ENCODE measurements around the gene CT47B1. TPM values are rescaled to one million over a fixed set of nuclear protein-coding genes. Genes with fewer than 3 reads are reported as not detected.
"Not testable (repeated sequence)": the region's sequence is repeated elsewhere in the genome, so short reads cannot be mapped to it uniquely, and the experiment has no call there.

CT47B1 gene
- total and polyA plus RNA-seq, 2 donors from 2014 or later = not detected

- Histone ChIP-seq H3K27ac (ENCODE audit: low read depth in 2 of 2, low read length in 2 of 2) (no peak overlapping the region), H3K4me1 (ENCODE audit: control insufficient read depth in 2 of 3, insufficient read depth in 2 of 3, low read depth in 1 of 3, low read length in 3 of 3) (no peaks in the 10 kb centered on the region), H3K9ac (ENCODE audit: low read length in 3 of 3) (no peak overlapping the region), H3K27me3 (ENCODE audit: control insufficient read depth, insufficient read depth, low read length) (no peaks in the 10 kb centered on the region), H3K36me3 (ENCODE audit: control insufficient read depth in 2 of 3, insufficient read depth in 3 of 3, low read length in 3 of 3) (no peaks in the 10 kb centered on the region), H3K9me3 (ENCODE audit: control insufficient read depth in 2 of 3, insufficient read depth in 1 of 3, low read length in 3 of 3) (no peaks in the 10 kb centered on the region), H3K4me3 (ENCODE audit: low read length in 3 of 3) (no peak overlapping the region)
- intact Hi-C loops (cut with DNase I) = no loop called here
- DNase-seq = no peak
- TF ChIP-seq, protein P1, sequence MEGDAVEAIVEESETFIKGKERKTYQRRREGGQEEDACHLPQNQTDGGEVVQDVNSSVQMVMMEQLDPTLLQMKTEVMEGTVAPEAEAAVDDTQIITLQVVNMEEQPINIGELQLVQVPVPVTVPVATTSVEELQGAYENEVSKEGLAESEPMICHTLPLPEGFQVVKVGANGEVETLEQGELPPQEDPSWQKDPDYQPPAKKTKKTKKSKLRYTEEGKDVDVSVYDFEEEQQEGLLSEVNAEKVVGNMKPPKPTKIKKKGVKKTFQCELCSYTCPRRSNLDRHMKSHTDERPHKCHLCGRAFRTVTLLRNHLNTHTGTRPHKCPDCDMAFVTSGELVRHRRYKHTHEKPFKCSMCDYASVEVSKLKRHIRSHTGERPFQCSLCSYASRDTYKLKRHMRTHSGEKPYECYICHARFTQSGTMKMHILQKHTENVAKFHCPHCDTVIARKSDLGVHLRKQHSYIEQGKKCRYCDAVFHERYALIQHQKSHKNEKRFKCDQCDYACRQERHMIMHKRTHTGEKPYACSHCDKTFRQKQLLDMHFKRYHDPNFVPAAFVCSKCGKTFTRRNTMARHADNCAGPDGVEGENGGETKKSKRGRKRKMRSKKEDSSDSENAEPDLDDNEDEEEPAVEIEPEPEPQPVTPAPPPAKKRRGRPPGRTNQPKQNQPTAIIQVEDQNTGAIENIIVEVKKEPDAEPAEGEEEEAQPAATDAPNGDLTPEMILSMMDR (IDR thresholded peaks at IDR 0.05; ENCODE audit: borderline replicate concordance, extremely low read depth, insufficient read depth) = no peak
- no peak for FAIRE-seq
Measured at GRCh38 chrX:120839491-120839890, 36.2 kb downstream of the CT47B1 start.

GRCh38 chrX:120827213-120827612, 48.5 kb downstream of the CT47B1 start:
- H3K4me3 ChIP-seq (ENCODE audit: low read length in 3 of 3); FAIRE-seq; H3K9ac ChIP-seq (ENCODE audit: low read length in 3 of 3); H3K9me3 ChIP-seq (ENCODE audit: control insufficient read depth in 2 of 3, insufficient read depth in 1 of 3, low read length in 3 of 3); H3K4me1 ChIP-seq (ENCODE audit: control insufficient read depth in 2 of 3, insufficient read depth in 2 of 3, low read depth in 1 of 3, low read length in 3 of 3); H3K36me3 ChIP-seq (ENCODE audit: control insufficient read depth in 2 of 3, insufficient read depth in 3 of 3, low read length in 3 of 3); H3K27ac ChIP-seq (ENCODE audit: low read depth in 2 of 2, low read length in 2 of 2); intact Hi-C loops (cut with DNase I); H3K27me3 ChIP-seq (ENCODE audit: control insufficient read depth, insufficient read depth, low read length); DNase-seq: not testable (repeated sequence)

- DNase-seq (no peak), FAIRE-seq (no peak)
- H3K4me3 ChIP-seq (ENCODE audit: low read length in 3 of 3) = no peak overlapping the region
- no peak overlapping the region for H3K9ac ChIP-seq (ENCODE audit: low read length in 3 of 3)
- H3K27me3 ChIP-seq (ENCODE audit: control insufficient read depth, insufficient read depth, low read length) = no peaks in the 10 kb centered on the region
- intact Hi-C loops (cut with DNase I) = no loop called here
- no peaks in the 10 kb centered on the region for H3K36me3 ChIP-seq (ENCODE audit: control insufficient read depth in 2 of 3, insufficient read depth in 3 of 3, low read length in 3 of 3)
- TF ChIP-seq, protein P1 (IDR thresholded peaks at IDR 0.05; ENCODE audit: borderline replicate concordance, extremely low read depth, insufficient read depth) = no peak
- H3K27ac ChIP-seq (ENCODE audit: low read depth in 2 of 2, low read length in 2 of 2) = no peak overlapping the region
- no peaks in the 10 kb centered on the region for H3K4me1 ChIP-seq (ENCODE audit: control insufficient read depth in 2 of 3, insufficient read depth in 2 of 3, low read depth in 1 of 3, low read length in 3 of 3)
- H3K9me3 ChIP-seq (ENCODE audit: control insufficient read depth in 2 of 3, insufficient read depth in 1 of 3, low read length in 3 of 3) = no peaks in the 10 kb centered on the region
Measured at GRCh38 chrX:120825146-120825545, 50.5 kb downstream of the CT47B1 start.

DNA sequence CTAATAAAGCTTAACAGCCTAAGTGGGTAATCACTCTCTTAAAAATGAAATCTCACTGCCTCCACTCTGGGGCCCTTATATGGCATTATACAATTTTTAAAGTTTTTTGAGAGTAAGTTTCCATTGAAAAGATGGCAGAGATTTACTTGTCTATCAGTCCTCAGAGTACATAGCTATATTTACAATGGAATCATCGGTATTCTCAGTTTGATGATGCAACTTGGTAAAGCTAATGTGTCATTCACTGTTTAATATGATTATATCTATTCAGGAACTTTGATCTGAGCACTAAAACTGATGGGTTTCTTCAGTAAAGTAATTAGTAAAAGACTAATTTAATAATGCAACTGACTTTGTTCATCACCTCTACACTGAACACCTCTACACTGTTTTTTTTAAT, 51.6 kb downstream of the CT47B1 start:
- no peaks in the 10 kb centered on the region for H3K4me1 ChIP-seq (ENCODE audit: control insufficient read depth in 2 of 3, insufficient read depth in 2 of 3, low read depth in 1 of 3, low read length in 3 of 3)
- H3K27ac ChIP-seq (ENCODE audit: low read depth in 2 of 2, low read length in 2 of 2) = no peak overlapping the region
- no peaks in the 10 kb centered on the region for H3K27me3 ChIP-seq (ENCODE audit: control insufficient read depth, insufficient read depth, low read length)
- no peaks in the 10 kb centered on the region for H3K9me3 ChIP-seq (ENCODE audit: control insufficient read depth in 2 of 3, insufficient read depth in 1 of 3, low read length in 3 of 3)
- no peak for FAIRE-seq
- TF ChIP-seq, protein P1 (IDR thresholded peaks at IDR 0.05; ENCODE audit: borderline replicate concordance, extremely low read depth, insufficient read depth) = no peak
- no peaks in the 10 kb centered on the region for H3K36me3 ChIP-seq (ENCODE audit: control insufficient read depth in 2 of 3, insufficient read depth in 3 of 3, low read length in 3 of 3)
- no peak overlapping the region for H3K4me3 ChIP-seq (ENCODE audit: low read length in 3 of 3)
- intact Hi-C loops (cut with DNase I) = no loop called here
- DNase-seq = no peak
- no peak overlapping the region for H3K9ac ChIP-seq (ENCODE audit: low read length in 3 of 3)

All from kidney (tissue), 14 donors.